ENCODE measurements around the gene ZNF177.
A peak's percentile ranks its signal among the peaks of the same experiment; 100 is the strongest.

Gene ZNF177

GRCh38 chr19:9431475-9431874 is 68.7 kb downstream of the ZNF177 start:
- peak; percentile 37 to 48 for DNase-seq
